ENCODE results near the gene PNN.

DNA sequence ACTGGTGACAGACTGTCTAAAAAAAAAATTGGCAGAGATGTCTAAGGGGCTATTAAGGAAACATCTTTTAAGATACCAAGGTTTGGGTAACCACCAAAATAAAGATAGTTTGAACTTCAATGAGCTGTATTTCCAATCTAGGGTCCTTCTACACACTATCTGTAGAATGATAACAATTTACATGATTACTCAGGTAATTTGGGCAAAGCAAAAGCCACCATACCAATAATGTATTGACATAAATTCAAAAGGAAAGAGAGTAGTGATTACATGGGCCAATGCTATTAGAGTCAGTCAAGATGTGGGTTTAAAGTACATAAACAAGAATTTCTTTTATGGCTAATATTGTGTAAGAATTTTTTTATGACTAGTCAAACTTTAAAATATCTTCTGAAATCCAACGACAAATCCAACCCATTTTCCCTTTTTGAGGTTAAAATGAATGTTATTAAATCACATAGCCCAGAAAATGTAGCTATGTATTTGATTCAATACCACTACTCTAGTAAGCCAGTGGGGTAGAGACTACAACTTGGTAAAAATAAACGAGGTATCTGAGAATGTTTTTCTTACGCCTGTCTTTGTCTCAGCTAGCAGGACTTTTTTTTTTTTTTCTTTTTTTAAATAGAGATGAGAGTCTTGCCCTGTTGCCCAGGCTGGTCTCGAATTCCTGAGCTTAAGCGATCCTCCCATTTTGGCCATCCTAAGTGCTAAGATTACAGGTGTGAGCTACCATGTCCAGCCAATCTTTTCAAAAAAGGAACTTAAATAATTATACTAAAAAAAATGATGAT, 10.4 kb downstream of the PNN start:
- TF ChIP-seq, protein P1, sequence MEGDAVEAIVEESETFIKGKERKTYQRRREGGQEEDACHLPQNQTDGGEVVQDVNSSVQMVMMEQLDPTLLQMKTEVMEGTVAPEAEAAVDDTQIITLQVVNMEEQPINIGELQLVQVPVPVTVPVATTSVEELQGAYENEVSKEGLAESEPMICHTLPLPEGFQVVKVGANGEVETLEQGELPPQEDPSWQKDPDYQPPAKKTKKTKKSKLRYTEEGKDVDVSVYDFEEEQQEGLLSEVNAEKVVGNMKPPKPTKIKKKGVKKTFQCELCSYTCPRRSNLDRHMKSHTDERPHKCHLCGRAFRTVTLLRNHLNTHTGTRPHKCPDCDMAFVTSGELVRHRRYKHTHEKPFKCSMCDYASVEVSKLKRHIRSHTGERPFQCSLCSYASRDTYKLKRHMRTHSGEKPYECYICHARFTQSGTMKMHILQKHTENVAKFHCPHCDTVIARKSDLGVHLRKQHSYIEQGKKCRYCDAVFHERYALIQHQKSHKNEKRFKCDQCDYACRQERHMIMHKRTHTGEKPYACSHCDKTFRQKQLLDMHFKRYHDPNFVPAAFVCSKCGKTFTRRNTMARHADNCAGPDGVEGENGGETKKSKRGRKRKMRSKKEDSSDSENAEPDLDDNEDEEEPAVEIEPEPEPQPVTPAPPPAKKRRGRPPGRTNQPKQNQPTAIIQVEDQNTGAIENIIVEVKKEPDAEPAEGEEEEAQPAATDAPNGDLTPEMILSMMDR (IDR thresholded peaks at IDR 0.05; ENCODE audit: insufficient read depth, low read depth, low read length) = no peak
- no peak for TF ChIP-seq EZH2 (IDR thresholded peaks at IDR 0.05; ENCODE audit: insufficient read depth, low read length)

All from astrocyte (in vitro differentiated cells and primary cell).